Measurements from ENCODE around the gene RYR2. TPM values are rescaled to one million over a fixed set of nuclear protein-coding genes. Genes with fewer than 3 reads are reported as not detected.

RYR2 gene
- total RNA-seq, 3 donors from 2014 or later = 0.16 to 0.59 (median 0.33) TPM

DNA sequence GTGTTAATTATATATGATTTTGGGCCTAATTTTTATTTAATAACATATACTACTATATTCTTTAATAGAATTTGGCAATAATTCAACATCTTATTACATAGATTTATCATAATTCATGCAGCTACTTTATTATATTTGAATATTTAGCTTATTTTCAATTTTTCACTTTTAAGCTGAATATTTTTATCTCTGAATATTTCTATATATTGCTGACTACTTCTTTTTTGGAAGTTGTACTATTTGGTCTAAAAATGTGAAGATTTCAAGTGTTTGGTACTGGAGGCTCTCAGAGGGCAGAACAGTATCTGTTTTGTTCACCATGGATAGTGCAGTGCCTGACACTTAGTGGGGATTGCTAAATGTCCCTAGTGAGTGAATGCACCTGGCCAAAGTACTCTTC lies 389.5 kb downstream of the RYR2 start:
- Histone ChIP-seq H3K4me1 (no peaks in the 10 kb centered on the region), H3K4me3 (no peak overlapping the region), H3K27ac (no peak overlapping the region), H3K36me3 (no peaks in the 10 kb centered on the region), H3K9me3 (no peaks in the 10 kb centered on the region), H3K27me3 (no peaks in the 10 kb centered on the region)
- TF ChIP-seq, protein P1, sequence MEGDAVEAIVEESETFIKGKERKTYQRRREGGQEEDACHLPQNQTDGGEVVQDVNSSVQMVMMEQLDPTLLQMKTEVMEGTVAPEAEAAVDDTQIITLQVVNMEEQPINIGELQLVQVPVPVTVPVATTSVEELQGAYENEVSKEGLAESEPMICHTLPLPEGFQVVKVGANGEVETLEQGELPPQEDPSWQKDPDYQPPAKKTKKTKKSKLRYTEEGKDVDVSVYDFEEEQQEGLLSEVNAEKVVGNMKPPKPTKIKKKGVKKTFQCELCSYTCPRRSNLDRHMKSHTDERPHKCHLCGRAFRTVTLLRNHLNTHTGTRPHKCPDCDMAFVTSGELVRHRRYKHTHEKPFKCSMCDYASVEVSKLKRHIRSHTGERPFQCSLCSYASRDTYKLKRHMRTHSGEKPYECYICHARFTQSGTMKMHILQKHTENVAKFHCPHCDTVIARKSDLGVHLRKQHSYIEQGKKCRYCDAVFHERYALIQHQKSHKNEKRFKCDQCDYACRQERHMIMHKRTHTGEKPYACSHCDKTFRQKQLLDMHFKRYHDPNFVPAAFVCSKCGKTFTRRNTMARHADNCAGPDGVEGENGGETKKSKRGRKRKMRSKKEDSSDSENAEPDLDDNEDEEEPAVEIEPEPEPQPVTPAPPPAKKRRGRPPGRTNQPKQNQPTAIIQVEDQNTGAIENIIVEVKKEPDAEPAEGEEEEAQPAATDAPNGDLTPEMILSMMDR (IDR thresholded peaks at IDR 0.05) = no peak
- no peak for TF ChIP-seq POLR2AphosphoS5 (IDR thresholded peaks at IDR 0.05)
- TF ChIP-seq POLR2A (IDR thresholded peaks at IDR 0.05) = no peak
- intact Hi-C loops (cut with DNase I; ENCODE audit: low total_unique reads) = no loop called here
- DNase-seq (ENCODE audit: low spot score in 2 of 2) = no peak

DNA sequence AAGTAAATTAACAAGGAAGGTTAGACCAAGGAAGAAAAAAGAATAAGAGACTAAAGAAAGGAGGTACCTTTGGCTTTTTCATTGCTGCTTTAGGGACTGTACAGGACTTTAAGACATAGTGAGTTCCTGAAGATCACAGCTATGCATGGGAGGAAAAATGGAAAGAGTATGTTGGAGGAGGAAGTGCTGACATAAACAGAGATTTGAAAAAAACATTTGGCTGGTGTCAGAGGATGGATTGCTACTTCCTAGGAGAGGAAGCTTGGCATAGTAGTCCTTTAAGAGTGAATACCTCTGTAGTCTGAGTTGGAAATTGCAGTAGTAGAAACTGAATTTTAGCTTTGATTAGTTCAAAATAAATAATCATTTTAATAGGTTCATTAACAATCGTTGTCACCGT lies 398.4 kb downstream of the RYR2 start:
- no peak overlapping the region for H3K27ac ChIP-seq
- intact Hi-C loops (cut with DNase I; ENCODE audit: low total_unique reads) = no loop called here
- H3K9me3 ChIP-seq = no peaks in the 10 kb centered on the region
- H3K27me3 ChIP-seq = no peaks in the 10 kb centered on the region
- no peak overlapping the region for H3K4me3 ChIP-seq
- no peak for DNase-seq (ENCODE audit: low spot score in 2 of 2)
- H3K36me3 ChIP-seq = no peaks in the 10 kb centered on the region
- TF ChIP-seq POLR2A (IDR thresholded peaks at IDR 0.05) = no peak
- TF ChIP-seq, protein P1 (IDR thresholded peaks at IDR 0.05) = no peak
- TF ChIP-seq POLR2AphosphoS5 (IDR thresholded peaks at IDR 0.05) = no peak
- H3K4me1 ChIP-seq = no peaks in the 10 kb centered on the region

DNA sequence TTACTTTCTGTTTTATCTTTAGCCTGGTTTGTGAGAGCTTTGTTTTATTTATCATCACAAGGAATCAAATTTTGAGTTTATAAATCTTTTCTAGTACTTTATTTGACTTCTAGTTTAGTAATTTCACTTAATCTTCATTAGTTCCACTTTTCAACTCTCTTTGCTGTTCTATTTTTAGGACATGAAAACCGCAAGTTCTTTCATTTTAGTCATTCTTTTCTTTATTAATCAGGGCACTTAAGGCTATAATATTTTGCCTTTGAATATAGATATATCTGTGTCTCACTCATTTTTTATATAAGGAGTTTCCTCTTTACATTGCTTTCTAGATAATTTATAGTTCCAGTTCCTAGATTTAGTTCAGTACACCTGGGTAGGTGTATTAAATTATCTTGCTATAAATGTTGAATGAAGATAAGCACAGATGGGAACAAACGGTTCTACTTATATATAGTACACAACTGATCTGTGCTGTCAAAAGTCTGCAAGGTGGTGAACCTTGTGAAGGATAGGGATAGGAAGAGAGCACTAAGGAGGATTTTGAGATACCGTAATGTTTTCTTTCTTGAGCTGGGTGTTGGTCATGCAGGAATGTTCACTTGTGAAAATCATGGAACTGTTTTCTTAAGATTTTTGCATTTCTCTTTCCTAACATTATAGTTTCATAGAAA lies 402.3 kb downstream of the RYR2 start:
- no peak overlapping the region for H3K4me3 ChIP-seq
- no peak for TF ChIP-seq POLR2A (IDR thresholded peaks at IDR 0.05)
- no peak for TF ChIP-seq POLR2AphosphoS5 (IDR thresholded peaks at IDR 0.05)
- TF ChIP-seq, protein P1 (IDR thresholded peaks at IDR 0.05) = no peak
- no peak for DNase-seq (ENCODE audit: low spot score in 2 of 2)
- intact Hi-C loops (cut with DNase I; ENCODE audit: low total_unique reads) = no loop called here
- no peaks in the 10 kb centered on the region for H3K9me3 ChIP-seq
- H3K4me1 ChIP-seq = no peaks in the 10 kb centered on the region
- H3K27me3 ChIP-seq = no peaks in the 10 kb centered on the region
- no peak overlapping the region for H3K27ac ChIP-seq
- H3K36me3 ChIP-seq = no peaks in the 10 kb centered on the region

DNA sequence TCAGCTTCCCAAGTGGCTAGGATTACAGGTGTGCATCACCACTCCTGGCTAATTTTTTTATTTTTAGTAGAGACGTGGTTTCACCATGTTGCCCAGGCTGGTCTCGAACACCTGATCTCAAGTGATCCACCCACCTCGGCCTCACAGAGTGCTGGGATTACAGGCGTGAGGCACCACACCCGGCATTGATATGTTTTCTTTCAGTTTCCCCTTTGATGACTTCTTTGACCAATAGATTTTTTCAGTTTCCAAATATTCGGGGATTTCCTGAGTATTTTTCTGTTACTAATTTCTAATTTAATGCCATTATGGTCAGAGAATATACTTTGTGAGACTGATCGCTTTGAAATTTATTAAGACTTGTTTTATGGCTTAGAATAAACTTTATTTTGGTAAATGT lies 406.1 kb downstream of the RYR2 start:
- Histone ChIP-seq H3K9me3 (no peaks in the 10 kb centered on the region), H3K4me3 (no peak overlapping the region), H3K27me3 (no peaks in the 10 kb centered on the region), H3K36me3 (no peaks in the 10 kb centered on the region), H3K27ac (no peak overlapping the region), H3K4me1 (no peaks in the 10 kb centered on the region)
- intact Hi-C loops (cut with DNase I; ENCODE audit: low total_unique reads) = no loop called here
- DNase-seq (ENCODE audit: low spot score in 2 of 2) = no peak
- TF ChIP-seq POLR2AphosphoS5 (IDR thresholded peaks at IDR 0.05) (no peak), POLR2A (IDR thresholded peaks at IDR 0.05) (no peak)
- TF ChIP-seq, protein P1 (IDR thresholded peaks at IDR 0.05) = no peak

DNA sequence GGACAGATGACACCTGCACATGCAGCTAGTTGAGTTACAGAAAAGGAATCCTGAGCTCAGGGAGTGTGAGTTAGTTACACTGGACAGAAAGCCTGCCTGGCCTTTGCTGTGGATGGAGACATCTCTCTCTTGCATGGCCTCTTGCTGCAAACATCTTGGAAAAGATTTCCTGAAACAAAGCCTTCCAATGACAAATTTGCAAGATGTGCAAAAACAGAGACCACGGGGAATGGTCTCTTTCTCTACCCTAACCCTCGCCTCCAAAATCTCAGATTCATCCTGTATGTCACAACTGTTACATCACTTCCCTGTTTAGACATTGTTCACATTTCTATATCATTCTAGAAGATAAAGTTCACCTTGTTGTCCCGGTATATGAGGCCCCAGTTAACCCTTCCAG lies 415.6 kb downstream of the RYR2 start:
- H3K9me3 ChIP-seq = no peaks in the 10 kb centered on the region
- H3K27me3 ChIP-seq = no peaks in the 10 kb centered on the region
- H3K36me3 ChIP-seq = no peaks in the 10 kb centered on the region
- intact Hi-C loops (cut with DNase I; ENCODE audit: low total_unique reads) = no loop called here
- H3K27ac ChIP-seq = no peak overlapping the region
- H3K4me1 ChIP-seq = no peaks in the 10 kb centered on the region
- TF ChIP-seq, protein P1 (IDR thresholded peaks at IDR 0.05) = no peak
- TF ChIP-seq POLR2A (IDR thresholded peaks at IDR 0.05) (no peak), POLR2AphosphoS5 (IDR thresholded peaks at IDR 0.05) (no peak)
- H3K4me3 ChIP-seq = no peak overlapping the region
- no peak for DNase-seq (ENCODE audit: low spot score in 2 of 2)

Measured in breast epithelium (tissue), 4 donors.